GM12873 (cell line): Measurements from ENCODE around the gene CD40LG.
A peak's percentile ranks its signal among the peaks of the same experiment; 100 is the strongest.

ENCODE experiments used
- CTCF ChIP-seq: IDR thresholded peaks from 2 replicates; pipeline ENCODE4 v1.5.1; 2012; ENCODE audit warnings: low read depth, mild to moderate bottlenecking, moderate library complexity, low read length, control low read depth; ENCODE audit not compliant: insufficient read depth; ENCODE audit errors: missing control alignments

Gene CD40LG

GRCh38 chrX:136708348-136708747 is 60.4 kb downstream of the CD40LG start:
- TF ChIP-seq CTCF, result peak; percentile 52
